Liver (tissue), 3 donors: ENCODE results near the gene EXD3.

ENCODE experiments used
- HNF4G ChIP-seq: IDR thresholded peaks from 2 replicates; pipeline ENCODE4 v1.6.1; 2016; ENCODE audit warnings: antibody characterized with exemption
- TF ChIP-seq, protein P1 (sequence below): fragments of 150-350 bp; IDR thresholded peaks from 2 replicates; pipeline ENCODE4 v1.5.1; 2017; ENCODE audit warnings: improper control_type of control experiment, low read depth, low read length; ENCODE audit not compliant: missing input control
- TF ChIP-seq, protein P2 (sequence below): IDR thresholded peaks from 2 replicates; pipeline ENCODE4 v1.6.1; 2016; ENCODE audit warnings: antibody characterized with exemption
- donor health status: healthy.
- donor health status: healthy.

DNA sequence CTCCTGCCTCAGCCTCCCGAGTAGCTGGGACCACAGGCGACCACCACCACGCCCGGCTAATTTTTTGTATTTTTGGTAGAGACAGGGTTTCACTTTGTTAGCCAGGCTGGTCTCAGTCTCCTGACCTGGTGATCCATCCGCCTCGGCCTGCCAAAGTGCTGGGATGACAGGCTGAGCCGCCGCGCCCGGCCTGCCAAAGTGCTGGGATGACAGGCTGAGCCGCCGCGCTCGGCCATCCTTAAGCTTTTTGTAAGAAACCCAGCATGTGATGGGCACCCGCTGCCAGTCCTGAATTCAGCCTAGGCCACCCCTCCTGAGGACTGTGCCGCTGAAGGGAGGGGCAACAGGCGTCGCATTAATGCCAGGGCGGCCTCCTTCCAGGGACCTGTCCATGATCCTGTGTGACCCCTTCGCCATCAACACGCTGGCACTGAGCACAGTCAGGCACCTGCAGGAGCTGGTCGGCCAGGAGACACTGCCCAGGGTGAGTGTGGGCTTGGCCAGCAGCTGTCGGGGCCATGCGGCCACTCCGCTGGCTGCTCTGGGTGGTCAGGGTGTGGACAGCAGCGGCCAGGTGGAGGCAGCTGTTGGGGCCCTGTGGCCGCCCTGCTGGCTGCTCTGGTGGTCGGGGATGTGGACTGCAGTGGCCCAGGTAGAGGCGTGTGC lies 157.3 kb downstream of the EXD3 start:
- TF ChIP-seq, protein P1, sequence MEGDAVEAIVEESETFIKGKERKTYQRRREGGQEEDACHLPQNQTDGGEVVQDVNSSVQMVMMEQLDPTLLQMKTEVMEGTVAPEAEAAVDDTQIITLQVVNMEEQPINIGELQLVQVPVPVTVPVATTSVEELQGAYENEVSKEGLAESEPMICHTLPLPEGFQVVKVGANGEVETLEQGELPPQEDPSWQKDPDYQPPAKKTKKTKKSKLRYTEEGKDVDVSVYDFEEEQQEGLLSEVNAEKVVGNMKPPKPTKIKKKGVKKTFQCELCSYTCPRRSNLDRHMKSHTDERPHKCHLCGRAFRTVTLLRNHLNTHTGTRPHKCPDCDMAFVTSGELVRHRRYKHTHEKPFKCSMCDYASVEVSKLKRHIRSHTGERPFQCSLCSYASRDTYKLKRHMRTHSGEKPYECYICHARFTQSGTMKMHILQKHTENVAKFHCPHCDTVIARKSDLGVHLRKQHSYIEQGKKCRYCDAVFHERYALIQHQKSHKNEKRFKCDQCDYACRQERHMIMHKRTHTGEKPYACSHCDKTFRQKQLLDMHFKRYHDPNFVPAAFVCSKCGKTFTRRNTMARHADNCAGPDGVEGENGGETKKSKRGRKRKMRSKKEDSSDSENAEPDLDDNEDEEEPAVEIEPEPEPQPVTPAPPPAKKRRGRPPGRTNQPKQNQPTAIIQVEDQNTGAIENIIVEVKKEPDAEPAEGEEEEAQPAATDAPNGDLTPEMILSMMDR: no peak
- TF ChIP-seq, protein P2, sequence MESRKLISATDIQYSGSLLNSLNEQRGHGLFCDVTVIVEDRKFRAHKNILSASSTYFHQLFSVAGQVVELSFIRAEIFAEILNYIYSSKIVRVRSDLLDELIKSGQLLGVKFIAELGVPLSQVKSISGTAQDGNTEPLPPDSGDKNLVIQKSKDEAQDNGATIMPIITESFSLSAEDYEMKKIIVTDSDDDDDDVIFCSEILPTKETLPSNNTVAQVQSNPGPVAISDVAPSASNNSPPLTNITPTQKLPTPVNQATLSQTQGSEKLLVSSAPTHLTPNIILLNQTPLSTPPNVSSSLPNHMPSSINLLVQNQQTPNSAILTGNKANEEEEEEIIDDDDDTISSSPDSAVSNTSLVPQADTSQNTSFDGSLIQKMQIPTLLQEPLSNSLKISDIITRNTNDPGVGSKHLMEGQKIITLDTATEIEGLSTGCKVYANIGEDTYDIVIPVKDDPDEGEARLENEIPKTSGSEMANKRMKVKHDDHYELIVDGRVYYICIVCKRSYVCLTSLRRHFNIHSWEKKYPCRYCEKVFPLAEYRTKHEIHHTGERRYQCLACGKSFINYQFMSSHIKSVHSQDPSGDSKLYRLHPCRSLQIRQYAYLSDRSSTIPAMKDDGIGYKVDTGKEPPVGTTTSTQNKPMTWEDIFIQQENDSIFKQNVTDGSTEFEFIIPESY: no peak
- TF ChIP-seq HNF4G: no peak
